Breast epithelium (tissue), 4 donors: Measurements from ENCODE around the gene SLC4A2. TPM values are rescaled to one million over a fixed set of nuclear protein-coding genes. Genes with fewer than 3 reads are reported as not detected.
"Not testable (repeated sequence)": the region's sequence is repeated elsewhere in the genome, so short reads cannot be mapped to it uniquely, and the experiment has no call there.

ENCODE experiments used
- DNase-seq, 2 donors: peaks; one replicate each; pipeline ENCODE4 v3.0.0-alpha.2; 2019; ENCODE audit warnings: low spot score in 2 of 2
- H3K27ac ChIP-seq, 2 donors: fragments of 200-600 bp; sonication (generic) in 1 of 2; one replicate each; pipeline ENCODE4 v1.5.1; 2016 to 2019; ENCODE audit warnings: mild to moderate bottlenecking in 1 of 2
- H3K27me3 ChIP-seq, 2 donors: fragments of 200-600 bp; sonication (generic) in 1 of 2; one replicate each; pipeline versions ENCODE4 v1.5.1 to v1.6.0; 2017 to 2019; ENCODE audit warnings: control low read depth in 1 of 2, mild to moderate bottlenecking in 1 of 2
- H3K36me3 ChIP-seq: fragments of 200-600 bp; one replicate; pipeline ENCODE4 v1.5.1; 2019
- H3K4me1 ChIP-seq, 2 donors: fragments of 200-600 bp; sonication (generic); one replicate each; pipeline ENCODE4 v1.5.1; 2016 to 2019; ENCODE audit warnings: control low read depth in 1 of 2
- H3K4me3 ChIP-seq, 3 donors: fragments of 200-600 bp; sonication (generic); 1 replicate in 2 of 3; 2 replicates in 1 of 3; pipeline ENCODE4 v1.5.1; 2016 to 2019; ENCODE audit warnings: mild to moderate bottlenecking in 3 of 3, moderate library complexity in 2 of 3
- H3K9me3 ChIP-seq, 2 donors: fragments of 200-600 bp; sonication (generic) in 1 of 2; one replicate each; pipeline ENCODE4 v1.5.1; 2016 to 2019; ENCODE audit warnings: control low read depth in 1 of 2
- CTCF ChIP-seq, 3 donors: fragments of 450-650 bp; IDR thresholded peaks; one replicate each; pipeline ENCODE4 v1.5.1; 2016 to 2017; ENCODE audit warnings: antibody characterized with exemption in 3 of 3, mild to moderate bottlenecking in 3 of 3, moderate library complexity in 3 of 3
- POLR2A ChIP-seq: fragments of 450-650 bp; IDR thresholded peaks from one replicate; pipeline ENCODE4 v1.6.1; 2016; ENCODE audit warnings: antibody characterized with exemption, mild to moderate bottlenecking, moderate library complexity
- POLR2AphosphoS5 ChIP-seq, 3 donors: sonication (generic); formaldehyde crosslinking; IDR thresholded peaks; one replicate each; pipeline ENCODE4 v1.6.1; 2017; ENCODE audit warnings: antibody characterized with exemption in 3 of 3
- intact Hi-C: fragments of 100-400 bp; cut with DNase I; formaldehyde crosslinking; loops from one replicate; pipeline ENCODE4 v1.15.1; 2023; ENCODE audit warnings: low total_unique reads
- total RNA-seq, 3 donors: library from RNA; depleted of rRNA; stranded (reverse); fragments of >200 nt; gene quantifications; one replicate each; pipeline ENCODE4 v1.1.0, GENCODE V29; 2016

SLC4A2 gene
- total RNA-seq, 3 donors from 2014 or later: 83.2 to 101 (median 92.8) TPM

- Histone ChIP-seq H3K9me3 (no peaks in the 10 kb centered on the region), H3K27me3 (no peaks in the 10 kb centered on the region), H3K36me3 (peaks cover 7% of the 10 kb centered on the region), H3K4me3 (no peak overlapping the region), H3K4me1 (no peaks in the 10 kb centered on the region), H3K27ac (no peak overlapping the region)
- DNase-seq: no peak
- intact Hi-C loops: no loop called here
- TF ChIP-seq POLR2AphosphoS5 (IDR thresholded peaks at IDR 0.05) (no peak), POLR2A (no peak), CTCF (IDR thresholded peaks at IDR 0.05) (no peak)
Observed at GRCh38 chr7:151040616-151041375, 18.6 kb upstream of the SLC4A2 start.

- H3K27ac ChIP-seq, intact Hi-C loops, H3K36me3 ChIP-seq, DNase-seq, H3K4me1 ChIP-seq, H3K27me3 ChIP-seq, H3K4me3 ChIP-seq, H3K9me3 ChIP-seq: not testable (repeated sequence)
Observed at GRCh38 chr7:151043449-151043848, 15.9 kb upstream of the SLC4A2 start.

GRCh38 chr7:151043959-151044358, 15.4 kb upstream of the SLC4A2 start:
- intact Hi-C loops: no loop called here
- Histone ChIP-seq H3K36me3 (no peaks in the 10 kb centered on the region), H3K9me3 (no peaks in the 10 kb centered on the region), H3K27me3 (no peaks in the 10 kb centered on the region), H3K4me3 (no peak overlapping the region), H3K27ac (no peak overlapping the region), H3K4me1 (peaks cover 0 to 6% of the 10 kb centered on the region in 2 donors)
- TF ChIP-seq CTCF (IDR thresholded peaks at IDR 0.05): no peak
- no peak for TF ChIP-seq POLR2A
- no peak for TF ChIP-seq POLR2AphosphoS5 (IDR thresholded peaks at IDR 0.05)
- DNase-seq: no peak

- H3K9me3 ChIP-seq: no peaks in the 10 kb centered on the region
- no peak for TF ChIP-seq POLR2AphosphoS5 (IDR thresholded peaks at IDR 0.05)
- no peak for TF ChIP-seq CTCF (IDR thresholded peaks at IDR 0.05)
- TF ChIP-seq POLR2A: no peak
- H3K4me1 ChIP-seq: peaks cover 0 to 6% of the 10 kb centered on the region in 2 donors
- H3K27ac ChIP-seq: no peak overlapping the region
- intact Hi-C loops: loop anchor here (1.0 kb wide), 1 partner anchor 50 kb away; no protein-coding TSS in a partner anchor
- DNase-seq: no peak
- H3K4me3 ChIP-seq: no peak overlapping the region
- no peaks in the 10 kb centered on the region for H3K36me3 ChIP-seq
- H3K27me3 ChIP-seq: no peaks in the 10 kb centered on the region
Observed at GRCh38 chr7:151045262-151045661, 14.1 kb upstream of the SLC4A2 start.

- H3K4me3 ChIP-seq: no peak overlapping the region
- intact Hi-C loops: loop anchor here (1.0 kb wide), 1 partner anchor 51 kb away; no protein-coding TSS in a partner anchor
- peaks cover 0 to 8% of the 10 kb centered on the region in 2 donors for H3K4me1 ChIP-seq
- DNase-seq: no peak
- H3K27me3 ChIP-seq: no peaks in the 10 kb centered on the region
- TF ChIP-seq CTCF (IDR thresholded peaks at IDR 0.05) (no peak), POLR2A (no peak), POLR2AphosphoS5 (IDR thresholded peaks at IDR 0.05) (no peak)
- H3K27ac ChIP-seq: no peak overlapping the region
- no peaks in the 10 kb centered on the region for H3K9me3 ChIP-seq
- no peaks in the 10 kb centered on the region for H3K36me3 ChIP-seq
Observed at GRCh38 chr7:151045967-151046366, 13.4 kb upstream of the SLC4A2 start.
